Stimulated activated CD8-positive, alpha-beta memory T cell treated with anti-CD3 and anti-CD28 coated beads, Interleukin-12 subunit alpha, Interleukin-12 subunit beta, amount 100 ng/mL, for 24 hours (primary cell): ENCODE results near the gene HIRA.
"Not testable (repeated sequence)": the region's sequence is repeated elsewhere in the genome, so short reads cannot be mapped to it uniquely, and the experiment has no call there.

Experiments
- DNase-seq: peaks from one replicate; pipeline ENCODE4 v3.0.0-alpha.2; 2020; ENCODE audit errors: extremely low read depth

The HIRA gene

DNA sequence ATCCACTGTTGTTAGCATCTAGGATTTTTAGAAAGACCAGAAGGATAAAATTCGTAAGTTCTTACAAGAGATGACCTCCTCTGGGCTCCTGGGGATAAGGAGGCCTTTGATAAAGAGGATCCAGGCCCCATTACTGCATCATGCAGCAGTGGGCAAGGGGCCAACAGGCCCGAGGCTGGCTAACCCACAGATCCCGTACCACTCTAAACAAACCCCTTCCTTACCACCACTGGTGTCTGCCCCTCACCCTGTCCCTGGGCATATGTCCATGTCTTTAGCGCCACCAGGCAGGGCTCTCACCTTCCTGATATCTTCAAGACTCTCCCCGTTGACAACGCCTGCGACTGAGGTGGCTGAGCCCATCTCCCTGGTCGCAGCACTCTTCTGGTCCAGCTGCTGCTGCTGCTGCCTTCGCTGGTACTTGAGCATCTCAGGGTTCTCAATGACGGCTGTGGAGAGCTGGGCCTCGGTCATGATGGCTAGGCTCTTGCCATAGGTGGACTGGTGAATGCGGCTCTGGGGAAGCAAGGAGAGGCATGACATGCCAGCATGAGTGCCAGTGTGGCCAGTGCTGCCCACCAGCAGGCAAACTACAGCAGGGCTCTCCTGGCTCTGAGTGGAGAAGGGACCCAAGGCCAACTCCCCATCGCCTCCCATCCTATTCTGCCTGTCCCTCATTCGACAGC is 46.2 kb downstream of the HIRA start:
- no peak for DNase-seq

DNA sequence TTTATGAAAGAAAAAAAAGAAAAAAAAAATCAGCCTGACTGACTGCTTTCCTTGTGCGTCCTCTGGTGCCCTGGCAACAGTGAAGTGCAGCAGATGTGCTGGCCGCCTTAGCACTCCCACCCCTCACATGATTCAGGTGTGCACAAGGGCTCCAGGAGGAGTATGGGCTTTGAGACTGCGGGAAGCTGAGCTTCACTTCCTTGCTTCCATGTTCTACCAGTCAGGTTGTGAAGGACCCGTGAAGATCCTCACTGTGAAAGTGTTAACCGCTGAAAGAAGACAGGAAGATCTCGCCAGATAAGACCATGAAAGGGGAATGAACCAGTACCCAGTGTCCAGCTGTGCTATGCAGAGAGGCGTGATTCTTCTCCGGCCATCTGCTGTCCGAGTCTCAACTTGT is 48.2 kb downstream of the HIRA start:
- no peak for DNase-seq

DNA sequence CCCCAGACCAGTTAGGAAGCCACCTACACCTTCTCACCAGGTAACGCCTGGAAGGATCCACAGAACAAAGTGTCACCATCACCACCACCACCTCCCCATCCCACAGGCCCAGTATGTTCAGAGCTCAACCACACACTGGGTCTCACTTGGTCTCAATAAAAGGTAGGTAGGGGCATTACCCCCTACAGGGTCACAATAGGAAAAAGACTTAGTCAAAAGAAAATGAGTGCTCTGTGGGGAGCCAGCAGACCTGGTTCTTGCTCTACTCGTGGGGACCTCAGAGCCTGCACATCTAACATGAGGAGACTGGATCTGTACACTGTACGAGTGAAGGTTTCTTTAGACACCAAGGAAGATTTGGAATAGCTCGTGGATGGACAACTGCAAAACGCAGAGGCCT is 49.3 kb downstream of the HIRA start:
- DNase-seq, result no peak

DNA sequence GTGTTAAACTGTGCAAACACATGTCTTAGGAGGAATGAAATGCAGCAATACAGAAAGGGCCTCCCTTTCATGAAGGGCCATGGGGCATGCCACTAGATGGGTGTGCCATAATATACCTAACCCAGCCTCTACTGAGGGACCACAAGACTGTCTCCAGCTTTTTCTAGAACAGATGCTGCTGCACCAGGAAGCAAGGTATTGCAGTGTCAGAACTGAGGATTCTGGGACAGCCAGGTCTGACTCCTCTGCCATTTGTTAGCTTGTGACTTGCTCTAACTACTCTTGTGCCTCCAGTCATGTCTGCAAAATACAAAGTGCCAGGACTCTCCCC is 53.2 kb downstream of the HIRA start:
- DNase-seq, result no peak

DNA sequence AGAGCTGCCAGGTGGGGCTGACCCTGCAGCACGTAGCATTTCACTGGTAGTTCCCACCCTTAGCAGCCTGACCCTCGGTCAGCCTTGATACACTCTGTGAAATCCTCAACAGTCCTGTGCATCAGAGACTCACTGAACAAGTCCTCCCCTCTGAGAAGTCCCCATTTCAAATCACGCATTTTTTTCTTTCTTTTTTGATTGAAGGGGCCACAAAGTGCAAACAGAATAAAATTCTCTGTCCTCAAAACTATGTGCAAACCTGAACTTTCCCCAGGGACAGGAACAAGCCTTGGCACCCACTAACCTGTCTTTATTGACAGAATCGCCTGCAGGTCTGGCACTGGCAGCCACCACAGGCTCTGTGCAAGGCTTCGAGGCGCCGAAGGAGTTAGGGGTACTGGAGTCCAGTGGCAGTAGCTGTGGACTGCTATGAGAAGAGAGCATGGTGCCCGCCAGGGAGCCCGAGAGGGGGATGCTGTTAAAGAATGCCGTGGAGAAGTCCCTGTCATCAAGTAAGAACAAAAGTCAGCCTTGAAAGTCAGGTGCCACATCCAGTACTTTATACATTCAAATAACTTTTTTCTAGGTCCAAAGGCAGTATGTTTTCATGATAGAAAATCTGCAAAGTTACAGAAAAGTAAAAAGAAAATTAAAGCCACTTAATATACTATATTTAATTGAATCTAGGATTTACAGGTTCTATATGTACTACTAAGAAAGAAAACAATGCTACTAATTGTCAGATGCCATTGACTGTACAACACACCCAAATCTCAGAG is 53.8 kb downstream of the HIRA start:
- no peak for DNase-seq

DNA sequence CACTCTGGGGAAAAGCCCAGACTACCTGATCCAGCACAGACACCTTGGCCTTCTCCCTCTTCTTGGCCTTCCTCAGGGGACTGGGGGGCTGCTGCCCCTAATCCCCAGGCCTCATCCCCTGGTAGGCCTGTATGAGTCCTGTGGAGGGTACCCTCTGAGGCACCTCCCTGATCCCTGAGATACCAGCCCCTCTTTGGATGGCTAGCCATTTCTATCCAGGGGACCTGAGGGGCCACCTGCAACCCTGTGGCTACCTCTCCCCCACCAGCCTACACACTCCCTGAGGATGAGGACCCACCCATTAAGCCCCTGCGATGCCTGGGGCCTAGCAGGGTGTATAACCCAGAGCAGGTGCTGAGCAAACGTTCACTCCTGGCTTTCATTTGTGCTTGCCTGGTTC is 54.6 kb downstream of the HIRA start:
- no peak for DNase-seq

DNA sequence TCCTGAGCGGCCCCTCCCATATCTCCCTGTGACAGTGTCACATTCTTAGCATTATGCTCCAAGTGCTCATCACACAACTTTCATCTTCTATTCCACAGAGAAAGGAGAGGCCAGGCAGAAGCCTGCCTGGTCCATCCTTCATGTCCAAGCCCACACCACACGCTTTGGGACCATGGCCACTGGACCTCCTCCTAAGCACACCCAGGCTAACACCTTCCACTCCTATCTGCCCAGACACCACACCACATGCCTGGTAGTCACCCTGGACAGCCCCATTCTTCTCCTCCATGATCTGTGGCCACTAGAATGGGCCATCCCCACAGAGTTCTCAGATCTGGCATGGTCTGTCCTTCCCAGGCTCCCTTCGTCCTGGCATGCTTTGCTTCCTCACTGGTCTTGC is 55.3 kb downstream of the HIRA start:
- DNase-seq, result no peak

DNA sequence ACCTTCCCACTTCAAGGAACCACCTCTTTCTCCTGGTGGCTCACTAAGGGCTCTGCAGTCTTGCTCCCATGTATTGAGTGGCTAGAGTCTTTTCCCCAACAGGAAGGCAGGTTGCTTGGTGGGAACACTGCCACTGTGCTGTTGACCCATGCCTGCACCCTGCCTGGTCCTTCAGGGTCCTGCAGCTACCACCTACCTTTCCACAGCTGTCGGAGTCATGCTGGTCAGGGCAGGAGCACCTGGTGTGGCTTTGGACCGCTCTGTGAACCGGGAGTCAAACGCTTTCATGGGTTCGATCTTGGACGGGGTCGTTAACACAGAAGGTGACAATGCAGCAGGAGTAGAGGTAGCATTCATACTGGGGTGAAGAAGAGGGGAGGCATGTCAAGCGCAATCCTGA is 56.1 kb downstream of the HIRA start:
- DNase-seq, result no peak

DNA sequence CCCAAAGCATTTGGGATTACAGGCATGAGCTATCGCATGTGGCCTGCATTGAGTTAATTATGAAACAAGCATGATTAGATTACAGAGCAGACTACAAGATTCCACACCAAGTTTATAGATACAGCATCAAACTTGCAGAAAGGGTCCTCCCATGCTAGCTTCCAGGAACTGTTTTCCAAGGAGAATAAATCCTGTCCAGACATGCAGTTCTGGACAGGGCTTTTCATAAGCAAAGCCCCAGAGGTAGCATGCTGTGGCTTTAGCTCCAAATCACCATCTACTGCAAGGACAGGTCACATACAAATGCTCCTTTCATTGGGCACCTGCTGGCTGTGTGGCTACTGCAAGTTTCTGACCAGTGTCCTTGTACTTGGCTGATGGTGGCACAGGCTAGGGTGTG is 57.1 kb downstream of the HIRA start:
- no peak for DNase-seq

DNA sequence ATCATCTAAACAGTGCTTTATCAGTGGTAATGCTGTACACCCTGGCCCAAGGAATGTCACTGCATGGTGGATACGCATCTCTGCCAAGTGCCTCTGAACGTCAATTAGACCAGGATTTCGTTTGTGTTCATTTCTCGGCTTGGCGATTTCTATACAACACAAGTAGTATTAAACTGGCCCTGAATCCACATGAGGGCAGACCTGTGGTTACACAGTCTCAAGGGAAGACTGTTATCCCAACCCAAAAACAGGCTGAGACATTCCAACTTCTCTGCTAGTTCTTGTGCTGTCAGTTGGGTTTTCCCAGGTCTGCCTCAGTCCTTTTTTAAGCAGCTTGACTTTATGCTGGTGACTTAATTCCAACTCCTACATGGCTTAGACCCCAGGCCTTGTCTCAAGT is 58.1 kb downstream of the HIRA start:
- no peak for DNase-seq

DNA sequence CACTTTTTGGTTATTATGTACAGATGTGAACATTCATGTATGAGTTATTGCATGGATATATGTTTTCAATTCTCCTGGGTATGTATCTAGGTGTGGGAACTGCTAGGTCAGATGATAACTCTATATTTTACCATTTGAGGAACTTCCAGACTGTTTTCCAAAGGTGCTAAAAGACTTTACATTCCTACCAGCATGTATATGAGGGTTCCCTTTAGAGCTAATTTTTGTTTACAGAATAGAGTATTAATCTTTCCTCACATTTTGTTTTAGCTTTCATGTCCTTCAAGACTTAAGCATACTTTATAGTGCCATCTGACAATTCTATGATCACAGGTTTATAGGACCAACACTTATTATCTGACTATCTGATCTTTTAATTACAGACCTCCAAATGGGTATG is 59.6 kb downstream of the HIRA start:
- no peak for DNase-seq

DNA sequence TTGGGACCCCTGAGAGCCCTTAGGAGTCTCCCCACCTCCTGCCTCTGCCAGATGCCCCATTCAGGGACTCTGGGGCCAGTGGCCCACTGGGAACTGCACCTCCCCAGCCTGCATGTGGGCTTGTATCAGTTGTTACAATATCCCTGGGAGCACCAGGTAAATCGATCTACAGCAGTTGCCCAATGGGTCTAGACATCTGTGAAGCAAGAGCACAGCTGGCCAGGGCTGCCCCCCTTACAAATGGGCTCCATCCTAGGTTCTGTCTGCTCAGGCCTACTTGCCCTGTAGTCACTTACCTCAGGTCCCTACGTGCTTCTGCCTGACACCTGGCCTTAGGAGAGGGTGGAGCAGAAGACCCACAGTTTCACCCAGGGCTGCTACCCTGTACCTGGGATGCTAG is 62.7 kb downstream of the HIRA start:
- DNase-seq, result no peak

DNA sequence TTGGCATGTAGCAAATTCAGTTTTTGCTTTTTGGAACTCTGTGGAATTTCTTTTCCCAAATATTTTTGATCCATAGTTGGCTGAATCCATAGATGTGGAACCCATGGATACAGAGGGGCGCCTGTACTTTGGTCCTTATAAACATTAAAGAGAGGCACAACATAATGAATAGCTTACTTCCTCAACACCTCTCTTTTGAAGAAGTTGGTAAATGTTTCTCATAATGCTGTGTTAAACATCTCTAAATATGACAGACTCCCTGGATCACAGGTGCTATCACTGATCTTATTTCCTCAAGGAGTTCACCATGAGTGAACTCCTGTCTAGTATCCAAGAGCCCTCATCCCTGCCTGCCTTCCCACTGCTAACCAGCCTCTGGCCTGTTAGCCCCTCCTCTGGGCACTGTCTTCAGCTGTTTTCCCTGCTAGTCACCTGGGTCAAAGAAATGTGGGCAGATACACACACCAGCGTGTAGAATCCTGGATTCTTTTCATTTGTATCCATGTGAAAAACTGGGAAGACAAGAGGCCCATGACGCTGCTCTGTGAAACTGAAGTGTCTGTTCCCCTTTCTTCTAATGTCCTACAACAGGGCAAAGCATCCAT is 63.7 kb downstream of the HIRA start:
- no peak for DNase-seq

DNA sequence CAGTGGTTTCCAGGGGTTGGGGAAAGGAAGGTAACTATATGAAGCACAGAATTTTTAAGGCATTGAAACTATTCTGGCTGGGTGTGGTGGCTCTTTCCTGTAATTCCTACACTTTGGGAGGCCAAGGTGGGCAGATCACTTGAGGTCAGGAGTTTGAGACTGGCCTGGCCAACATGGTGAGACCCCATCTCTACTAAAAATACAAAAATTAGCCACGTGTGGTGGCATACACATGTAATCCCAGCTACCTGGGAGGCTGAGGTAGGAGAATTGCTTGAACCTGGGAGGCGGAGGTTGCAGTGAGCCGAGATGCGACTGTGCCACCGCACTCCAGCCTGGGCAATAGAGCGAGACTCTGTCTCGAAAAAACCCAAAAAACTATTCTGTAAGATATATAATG is 68.0 kb downstream of the HIRA start:
- not testable (repeated sequence) for DNase-seq

DNA sequence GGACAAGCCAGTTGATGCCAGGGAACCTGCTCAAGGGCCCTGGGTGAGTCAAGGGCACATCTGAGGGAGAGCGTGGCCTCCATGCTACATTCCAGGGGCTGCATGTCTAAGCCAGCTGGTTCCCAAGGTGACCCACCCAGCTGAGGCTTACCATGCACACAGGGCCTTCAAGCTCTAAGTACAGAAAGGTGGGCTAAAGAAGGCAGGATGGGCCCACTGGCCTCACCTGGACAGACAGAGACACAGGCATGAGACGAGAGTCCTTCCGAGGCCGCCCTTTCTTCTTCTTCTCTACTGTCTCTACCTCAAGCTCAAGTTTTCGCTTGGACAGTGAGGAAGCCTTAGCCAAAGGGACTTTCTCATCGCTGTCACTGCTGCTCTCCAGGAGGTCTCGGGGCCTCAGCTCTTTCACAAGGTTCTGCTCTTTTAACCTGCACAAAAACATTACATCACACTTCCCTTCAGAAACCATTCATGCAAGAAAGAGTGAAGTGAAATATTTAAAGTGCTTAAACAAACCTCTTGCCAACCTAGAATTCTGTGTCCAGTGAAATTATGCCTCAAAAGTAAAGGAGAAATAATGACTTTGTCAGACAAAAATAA is 69.9 kb downstream of the HIRA start:
- DNase-seq, result no peak

DNA sequence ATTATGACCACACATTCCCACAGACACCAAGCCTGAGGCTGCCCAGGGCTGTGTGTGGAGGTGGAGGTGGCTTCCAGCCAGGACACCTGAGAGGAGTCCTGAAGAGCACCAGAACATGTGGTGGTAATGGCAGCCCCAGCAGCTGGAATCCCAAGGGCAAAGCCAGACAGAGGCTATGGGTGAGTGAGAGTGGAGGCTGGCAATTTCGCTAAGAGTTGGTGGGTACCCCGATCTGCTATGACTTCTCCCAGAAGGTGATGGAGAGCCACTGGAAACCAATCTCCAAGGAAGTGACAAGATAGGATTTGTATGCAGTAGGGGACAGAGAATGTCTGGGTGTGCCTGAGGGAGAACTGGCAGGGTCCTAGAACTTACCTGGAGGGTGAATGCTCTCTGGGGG is 70.7 kb downstream of the HIRA start:
- DNase-seq, result no peak

DNA sequence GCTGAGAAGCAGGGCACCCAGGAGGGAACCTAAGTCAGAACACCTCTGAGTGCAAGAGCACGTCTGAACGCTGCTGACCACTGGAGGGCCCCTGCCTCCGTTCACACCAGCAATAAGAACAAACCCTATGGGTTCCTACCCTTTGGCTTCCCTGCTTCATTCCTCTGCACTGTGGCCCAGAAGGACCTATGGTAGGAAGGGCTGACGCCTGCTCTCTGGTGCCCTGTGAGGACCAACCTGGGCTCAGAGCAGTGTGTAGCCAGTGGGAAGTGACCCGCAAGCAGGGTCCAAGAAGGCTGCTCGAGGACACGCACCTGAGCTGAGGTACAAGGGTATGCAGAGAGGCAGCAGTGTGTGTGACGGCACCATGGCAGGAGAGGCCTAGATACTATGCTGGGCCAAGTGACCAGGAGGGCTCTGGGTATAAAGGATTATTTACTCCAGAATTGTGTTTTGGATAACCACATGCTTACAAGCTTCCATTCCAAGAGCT is 71.2 kb downstream of the HIRA start:
- no peak for DNase-seq

DNA sequence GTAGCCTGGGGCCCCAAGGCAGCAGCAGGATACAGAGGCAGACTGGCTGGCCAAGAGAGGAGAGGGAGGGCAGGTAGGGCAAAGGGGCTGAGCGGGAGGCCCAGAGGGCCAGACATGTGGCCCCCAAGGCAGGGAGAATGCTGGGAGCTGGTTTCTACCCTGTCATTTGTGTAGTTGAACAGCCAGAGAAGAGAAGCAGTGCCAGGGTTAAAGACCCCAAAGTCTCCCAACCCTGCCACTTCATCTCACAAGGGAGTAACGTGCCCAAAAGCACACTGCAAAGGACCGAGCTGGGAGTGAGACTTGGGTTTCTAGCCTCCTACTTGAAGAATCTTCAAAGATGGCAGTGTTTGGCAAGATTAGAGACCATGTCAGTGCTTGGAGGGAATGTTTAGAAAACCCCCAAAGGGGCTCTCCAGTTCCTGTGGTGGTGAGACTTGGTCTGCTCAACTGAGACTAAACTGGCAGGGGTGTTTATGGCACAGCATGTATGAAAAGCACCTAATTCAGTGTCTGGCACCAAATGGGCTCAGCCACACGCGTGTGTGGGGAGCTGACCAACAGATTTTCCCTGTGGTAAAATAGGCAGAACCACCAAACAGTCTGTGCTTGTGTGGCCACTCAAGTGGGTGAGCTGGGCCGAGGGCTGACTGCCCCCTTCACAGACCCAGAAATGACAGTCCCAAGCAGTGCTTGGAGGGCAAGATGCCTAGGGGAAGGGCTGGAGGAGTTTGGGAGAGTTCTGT is 71.8 kb downstream of the HIRA start:
- DNase-seq, result no peak

DNA sequence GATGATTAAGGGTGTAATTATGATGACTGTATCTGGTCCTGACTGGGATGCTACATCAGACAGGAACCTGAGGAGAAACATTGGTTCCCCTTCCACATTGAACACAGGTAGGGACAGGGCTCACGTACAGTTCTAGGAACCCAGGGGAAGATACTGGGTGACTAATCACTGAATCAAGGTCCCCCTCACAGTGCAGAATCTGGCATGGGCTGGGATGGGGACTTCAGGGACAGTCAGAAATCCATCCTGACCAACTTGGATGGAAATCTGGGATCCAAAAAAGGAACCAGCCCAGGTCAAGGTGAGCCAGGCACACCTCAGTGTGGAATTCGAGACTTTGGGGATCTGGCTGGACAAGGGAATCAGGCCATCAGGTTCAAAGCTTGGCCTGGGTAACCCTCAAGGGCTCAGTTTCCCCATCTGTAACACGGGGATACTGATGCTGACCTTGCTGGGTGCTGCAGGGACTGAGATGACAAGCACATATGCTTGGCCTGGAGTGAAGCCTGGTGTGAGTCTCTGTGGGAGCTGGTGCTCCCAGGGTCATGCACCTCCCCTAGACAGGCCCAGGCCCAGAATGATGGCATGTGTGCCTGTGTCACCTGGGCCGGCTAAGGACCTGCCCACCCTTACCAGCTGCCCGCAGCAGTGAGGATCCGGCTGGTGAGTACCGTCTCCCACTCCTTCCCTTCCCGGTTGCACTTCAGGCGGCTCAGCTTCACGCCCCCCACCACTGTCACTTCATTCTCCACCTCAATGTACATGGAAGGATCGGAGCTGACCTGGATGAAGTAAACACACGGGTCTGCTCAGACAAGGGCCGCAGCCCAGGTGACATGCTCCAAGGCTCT is 72.6 kb downstream of the HIRA start:
- DNase-seq, result no peak

DNA sequence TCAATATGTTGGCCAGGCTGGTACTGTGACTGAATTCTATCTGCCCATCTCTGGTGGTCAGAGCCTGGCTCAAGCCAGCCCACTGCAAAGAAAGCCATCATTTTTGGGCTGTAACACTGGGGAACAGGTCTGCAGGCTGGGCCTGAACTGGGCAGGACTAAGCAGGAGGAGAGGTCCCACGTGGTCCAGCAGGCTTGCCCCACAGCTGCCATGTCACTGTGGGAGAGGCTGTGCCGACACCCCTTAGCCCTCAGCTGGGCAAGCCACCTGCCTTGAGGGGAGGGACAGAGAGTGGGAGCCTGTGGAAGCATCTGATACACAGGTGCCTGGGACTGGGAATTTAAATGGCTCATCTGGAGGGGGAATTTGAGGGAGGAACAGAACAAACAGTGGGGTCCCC is 73.3 kb downstream of the HIRA start:
- DNase-seq, result no peak
